Progenitor cell of endocrine pancreas (in vitro differentiated cells): ENCODE measurements around the gene EXOC3L1. TPM values are rescaled to one million over a fixed set of nuclear protein-coding genes. Genes with fewer than 3 reads are reported as not detected.

ENCODE experiments used
- DNase-seq: peaks from one replicate; pipeline ENCODE4 v3.0.0; 2021; ENCODE audit warnings: low spot score; ENCODE audit not compliant: unreplicated experiment
- H3K27ac Mint-ChIP-seq: 2 replicates; pipeline ENCODE4 v1.8.0; 2021; ENCODE audit warnings: mild to moderate bottlenecking, moderate library complexity, mixed read lengths
- H3K27me3 Mint-ChIP-seq: 2 replicates; pipeline ENCODE4 v1.8.0; 2021; ENCODE audit warnings: mixed read lengths
- H3K36me3 Mint-ChIP-seq: 2 replicates; pipeline ENCODE4 v1.8.0; 2022; ENCODE audit warnings: mixed read lengths; ENCODE audit not compliant: insufficient read depth
- H3K4me1 Mint-ChIP-seq: 2 replicates; pipeline ENCODE4 v1.8.0; 2021; ENCODE audit warnings: low read depth, mixed read lengths
- H3K4me3 Mint-ChIP-seq: 2 replicates; pipeline ENCODE4 v1.8.0; 2021; ENCODE audit warnings: low read depth, mild to moderate bottlenecking, moderate library complexity, mixed read lengths
- H3K9me3 Mint-ChIP-seq: 2 replicates; pipeline ENCODE4 v1.8.0; 2021; ENCODE audit warnings: low read depth, mixed read lengths
- total RNA-seq: library from RNA; stranded (reverse); gene quantifications from 2 replicates; pipeline ENCODE4 v1.2.1, GENCODE V29; 2021
- TF ChIP-seq, protein P1 (sequence below): fragments of 200-600 bp; sonication (generic); IDR thresholded peaks from one replicate; pipeline ENCODE4 v1.5.0; 2021; ENCODE audit warnings: antibody characterized with exemption, mild to moderate bottlenecking; ENCODE audit not compliant: unreplicated experiment

EXOC3L1 gene
- total RNA-seq, 1 donor from 2014 or later, result not detected

DNA sequence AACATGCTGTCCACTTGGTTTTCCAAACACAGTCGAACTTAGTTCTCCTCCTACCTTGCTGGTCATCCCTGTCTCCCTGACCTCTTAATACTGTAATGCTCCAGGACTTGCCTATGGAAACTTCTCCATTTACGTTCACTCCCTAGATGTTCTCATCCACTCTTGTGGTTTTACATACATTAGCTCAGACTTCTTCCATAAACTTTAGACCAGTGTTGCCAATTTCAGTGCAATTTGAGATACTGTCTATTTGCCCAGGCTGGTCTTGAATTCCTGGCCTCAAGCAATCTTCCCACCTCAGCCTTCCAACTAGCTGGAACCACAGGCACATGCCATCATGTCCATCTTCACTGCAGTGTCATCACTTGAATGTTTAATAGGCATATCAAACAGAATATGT lies 7.6 kb downstream of the EXOC3L1 start:
- peaks cover 17% of the 10 kb centered on the region for H3K27me3 Mint-ChIP-seq
- H3K36me3 Mint-ChIP-seq, result no peaks in the 10 kb centered on the region
- DNase-seq, result no peak
- H3K9me3 Mint-ChIP-seq, result no peaks in the 10 kb centered on the region
- H3K4me3 Mint-ChIP-seq, result no peak overlapping the region
- H3K27ac Mint-ChIP-seq, result no peak overlapping the region
- H3K4me1 Mint-ChIP-seq, result peaks cover 7% of the 10 kb centered on the region
- TF ChIP-seq, protein P1, sequence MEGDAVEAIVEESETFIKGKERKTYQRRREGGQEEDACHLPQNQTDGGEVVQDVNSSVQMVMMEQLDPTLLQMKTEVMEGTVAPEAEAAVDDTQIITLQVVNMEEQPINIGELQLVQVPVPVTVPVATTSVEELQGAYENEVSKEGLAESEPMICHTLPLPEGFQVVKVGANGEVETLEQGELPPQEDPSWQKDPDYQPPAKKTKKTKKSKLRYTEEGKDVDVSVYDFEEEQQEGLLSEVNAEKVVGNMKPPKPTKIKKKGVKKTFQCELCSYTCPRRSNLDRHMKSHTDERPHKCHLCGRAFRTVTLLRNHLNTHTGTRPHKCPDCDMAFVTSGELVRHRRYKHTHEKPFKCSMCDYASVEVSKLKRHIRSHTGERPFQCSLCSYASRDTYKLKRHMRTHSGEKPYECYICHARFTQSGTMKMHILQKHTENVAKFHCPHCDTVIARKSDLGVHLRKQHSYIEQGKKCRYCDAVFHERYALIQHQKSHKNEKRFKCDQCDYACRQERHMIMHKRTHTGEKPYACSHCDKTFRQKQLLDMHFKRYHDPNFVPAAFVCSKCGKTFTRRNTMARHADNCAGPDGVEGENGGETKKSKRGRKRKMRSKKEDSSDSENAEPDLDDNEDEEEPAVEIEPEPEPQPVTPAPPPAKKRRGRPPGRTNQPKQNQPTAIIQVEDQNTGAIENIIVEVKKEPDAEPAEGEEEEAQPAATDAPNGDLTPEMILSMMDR, result no peak

DNA sequence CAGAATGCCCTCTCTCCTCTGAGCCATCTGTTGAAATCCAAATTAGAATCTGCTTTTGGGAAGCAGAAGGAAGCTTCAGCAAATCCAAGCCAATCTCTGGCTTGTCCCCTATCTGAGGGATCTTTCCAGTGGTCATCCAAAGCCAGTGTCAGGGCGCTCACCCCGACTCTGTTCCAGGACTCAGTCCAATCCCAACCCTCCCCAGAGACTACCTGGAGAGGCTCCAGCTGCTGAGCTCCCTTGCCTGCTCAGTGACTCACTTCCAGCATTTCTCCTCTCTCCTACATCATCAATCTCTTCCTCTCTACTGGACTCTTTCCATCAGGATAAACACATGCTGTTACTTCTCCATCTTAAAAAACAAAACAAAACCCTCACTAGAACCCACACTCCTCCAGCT lies 8.6 kb downstream of the EXOC3L1 start:
- TF ChIP-seq, protein P1, result no peak
- DNase-seq, result no peak
- Mint-ChIP-seq H3K27me3 (peaks cover 22% of the 10 kb centered on the region), H3K9me3 (no peaks in the 10 kb centered on the region), H3K4me3 (no peak overlapping the region), H3K4me1 (peaks cover 7% of the 10 kb centered on the region), H3K27ac (no peak overlapping the region), H3K36me3 (peaks cover 3% of the 10 kb centered on the region)

GRCh38 chr16:67180166-67180565 lies 9.8 kb downstream of the EXOC3L1 start:
- peaks cover 4% of the 10 kb centered on the region for H3K36me3 Mint-ChIP-seq
- no peak overlapping the region for H3K27ac Mint-ChIP-seq
- H3K4me1 Mint-ChIP-seq, result peaks cover 6% of the 10 kb centered on the region
- H3K9me3 Mint-ChIP-seq, result no peaks in the 10 kb centered on the region
- no peak overlapping the region for H3K4me3 Mint-ChIP-seq
- no peak for DNase-seq
- peaks cover 27% of the 10 kb centered on the region for H3K27me3 Mint-ChIP-seq
- TF ChIP-seq, protein P1, result no peak

DNA sequence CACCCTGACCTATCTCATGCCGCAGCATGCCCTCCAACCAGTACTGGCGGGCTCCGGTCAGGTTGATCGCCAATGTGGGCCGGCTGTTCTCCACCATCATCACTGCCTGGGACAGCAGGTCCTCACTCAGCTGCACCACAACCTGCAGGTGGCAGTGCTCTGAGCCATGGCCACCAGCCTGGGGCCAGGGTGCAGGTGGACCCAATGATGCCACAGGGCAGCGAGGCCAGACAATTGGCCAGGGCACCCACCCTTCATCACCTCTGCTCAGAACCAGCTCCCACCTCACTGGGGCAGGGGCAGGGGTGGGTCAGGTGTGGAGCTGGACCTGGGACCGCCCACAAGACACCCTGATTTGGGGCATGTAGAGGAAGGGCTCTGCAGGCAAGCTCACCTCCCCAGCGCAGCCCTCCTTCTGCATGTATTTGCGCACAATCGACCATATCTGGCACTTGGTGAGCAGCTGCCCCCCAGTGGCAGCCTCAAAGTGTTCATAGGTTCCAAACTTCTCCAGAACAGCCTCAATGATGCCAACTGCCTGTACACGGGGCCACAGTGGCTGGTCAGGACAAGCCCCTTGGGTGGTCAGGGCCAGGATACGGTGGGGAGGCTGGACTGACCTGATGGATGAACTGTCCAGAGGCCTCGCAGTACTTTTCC lies 10.4 kb downstream of the EXOC3L1 start:
- DNase-seq, result no peak
- no peaks in the 10 kb centered on the region for H3K9me3 Mint-ChIP-seq
- peaks cover 4% of the 10 kb centered on the region for H3K4me1 Mint-ChIP-seq
- peaks cover 27% of the 10 kb centered on the region for H3K27me3 Mint-ChIP-seq
- no peak overlapping the region for H3K4me3 Mint-ChIP-seq
- peaks cover 4% of the 10 kb centered on the region for H3K36me3 Mint-ChIP-seq
- TF ChIP-seq, protein P1, result no peak
- no peak overlapping the region for H3K27ac Mint-ChIP-seq

GRCh38 chr16:67177743-67178699 lies 11.9 kb downstream of the EXOC3L1 start:
- peak; percentile 65 for DNase-seq
- Mint-ChIP-seq H3K4me3 (peak overlapping the region; percentile 42), H3K36me3 (peaks cover 4% of the 10 kb centered on the region), H3K4me1 (peaks cover 13% of the 10 kb centered on the region), H3K27me3 (peaks cover 37% of the 10 kb centered on the region), H3K27ac (peak overlapping the region; percentile 51), H3K9me3 (no peaks in the 10 kb centered on the region)
- TF ChIP-seq, protein P1, result no peak
